ENCODE measurements around the gene MYL7. TPM values are rescaled to one million over a fixed set of nuclear protein-coding genes. Genes with fewer than 3 reads are reported as not detected.

MYL7 gene
- total RNA-seq, 1 donor from 2014 or later, result not detected

DNA sequence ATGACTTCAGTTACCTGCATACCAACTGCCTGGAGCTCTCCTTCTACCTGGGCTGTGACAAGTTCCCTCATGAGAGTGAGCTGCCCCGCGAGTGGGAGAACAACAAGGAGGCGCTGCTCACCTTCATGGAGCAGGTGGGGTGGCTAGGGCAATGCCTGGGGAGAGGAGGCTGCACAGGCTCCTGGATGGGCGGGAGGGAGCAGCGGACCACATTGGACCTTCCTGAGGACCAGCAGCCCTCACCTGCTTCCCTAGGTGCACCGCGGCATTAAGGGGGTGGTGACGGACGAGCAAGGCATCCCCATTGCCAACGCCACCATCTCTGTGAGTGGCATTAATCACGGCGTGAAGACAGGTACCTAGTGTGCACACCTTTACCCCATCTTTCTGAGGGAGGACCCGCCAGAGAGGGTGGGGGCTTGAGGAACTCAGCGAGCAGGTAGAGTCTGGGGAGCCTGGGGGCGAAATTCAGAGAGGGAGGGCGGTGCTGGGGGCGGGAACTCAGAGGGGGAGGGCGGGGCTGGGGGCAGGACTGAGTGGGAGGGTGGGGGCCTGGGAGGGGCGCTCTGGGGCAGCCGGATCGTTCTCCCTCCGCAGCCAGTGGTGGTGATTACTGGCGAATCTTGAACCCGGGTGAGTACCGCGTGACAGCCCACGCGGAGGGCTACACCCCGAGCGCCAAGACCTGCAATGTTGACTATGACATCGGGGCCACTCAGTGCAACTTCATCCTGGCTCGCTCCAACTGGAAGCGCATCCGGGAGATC, 28.0 kb downstream of the MYL7 start:
- intact Hi-C loops (cut with micrococcal nuclease), result no loop called here

- intact Hi-C loops (cut with micrococcal nuclease), result no loop called here
These were observed 28.7 kb downstream of the MYL7 start for GRCh38 chr7:44112231-44112996.

DNA sequence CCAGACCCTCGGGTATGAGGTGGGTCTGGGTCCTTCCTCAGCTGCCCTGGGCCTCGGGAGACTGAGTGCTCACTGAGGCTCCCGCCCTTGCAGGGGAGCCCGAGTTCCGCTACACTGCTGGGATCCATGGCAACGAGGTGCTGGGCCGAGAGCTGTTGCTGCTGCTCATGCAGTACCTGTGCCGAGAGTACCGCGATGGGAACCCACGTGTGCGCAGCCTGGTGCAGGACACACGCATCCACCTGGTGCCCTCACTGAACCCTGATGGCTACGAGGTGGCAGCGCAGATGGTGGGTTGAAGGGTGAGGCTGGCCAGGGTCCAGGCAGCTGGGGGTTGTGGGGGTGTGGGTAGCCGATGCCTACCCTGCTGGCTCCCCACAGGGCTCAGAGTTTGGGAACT, 29.4 kb downstream of the MYL7 start:
- intact Hi-C loops (cut with micrococcal nuclease), result no loop called here

- intact Hi-C loops (cut with micrococcal nuclease), result no loop called here
These were observed 30.2 kb downstream of the MYL7 start for GRCh38 chr7:44110719-44111635.

GRCh38 chr7:44109991-44110390, 31.1 kb downstream of the MYL7 start:
- intact Hi-C loops (cut with micrococcal nuclease), result no loop called here

- intact Hi-C loops (cut with micrococcal nuclease), result no loop called here
These were observed 32.1 kb downstream of the MYL7 start for GRCh38 chr7:44108768-44109750.

GRCh38 chr7:44107961-44108767, 33.0 kb downstream of the MYL7 start:
- intact Hi-C loops (cut with micrococcal nuclease), result no loop called here

- intact Hi-C loops (cut with micrococcal nuclease), result no loop called here
These were observed 33.8 kb downstream of the MYL7 start for GRCh38 chr7:44107116-44107960.

DNA sequence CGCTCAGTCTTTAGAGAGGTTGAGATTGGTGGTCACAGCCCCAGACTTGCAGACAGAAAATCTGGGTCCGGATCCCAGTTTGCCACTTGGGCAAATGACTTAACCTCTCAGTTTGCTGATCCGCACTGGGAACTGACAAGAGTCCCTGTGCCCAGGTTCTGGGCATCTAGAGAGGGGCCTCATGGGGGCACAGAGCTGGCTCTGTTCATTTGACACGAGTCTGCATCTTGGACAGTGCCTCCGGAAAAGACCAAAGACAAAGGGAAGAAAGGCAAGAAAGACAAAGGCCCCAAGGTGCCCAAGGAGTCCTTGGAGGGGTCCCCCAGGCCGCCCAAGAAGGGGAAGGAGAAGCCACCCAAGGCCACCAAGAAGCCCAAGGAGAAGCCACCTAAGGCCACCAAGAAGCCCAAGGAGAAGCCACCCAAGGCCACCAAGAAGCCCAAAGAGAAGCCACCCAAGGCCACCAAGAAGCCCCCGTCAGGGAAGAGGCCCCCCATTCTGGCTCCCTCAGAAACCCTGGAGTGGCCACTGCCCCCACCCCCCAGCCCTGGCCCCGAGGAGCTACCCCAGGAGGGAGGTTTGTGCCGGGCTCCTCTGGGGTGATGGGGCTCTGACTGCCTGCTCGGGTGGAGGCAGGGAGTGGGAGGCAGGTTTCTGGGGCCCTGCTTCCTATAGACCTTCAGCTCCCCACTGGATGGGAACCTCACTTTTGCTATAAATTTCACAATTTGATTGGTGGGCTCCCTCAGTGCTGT, 34.6 kb downstream of the MYL7 start:
- intact Hi-C loops (cut with micrococcal nuclease), result no loop called here

GRCh38 chr7:44105832-44106231, 35.3 kb downstream of the MYL7 start:
- intact Hi-C loops (cut with micrococcal nuclease), result no loop called here

DNA sequence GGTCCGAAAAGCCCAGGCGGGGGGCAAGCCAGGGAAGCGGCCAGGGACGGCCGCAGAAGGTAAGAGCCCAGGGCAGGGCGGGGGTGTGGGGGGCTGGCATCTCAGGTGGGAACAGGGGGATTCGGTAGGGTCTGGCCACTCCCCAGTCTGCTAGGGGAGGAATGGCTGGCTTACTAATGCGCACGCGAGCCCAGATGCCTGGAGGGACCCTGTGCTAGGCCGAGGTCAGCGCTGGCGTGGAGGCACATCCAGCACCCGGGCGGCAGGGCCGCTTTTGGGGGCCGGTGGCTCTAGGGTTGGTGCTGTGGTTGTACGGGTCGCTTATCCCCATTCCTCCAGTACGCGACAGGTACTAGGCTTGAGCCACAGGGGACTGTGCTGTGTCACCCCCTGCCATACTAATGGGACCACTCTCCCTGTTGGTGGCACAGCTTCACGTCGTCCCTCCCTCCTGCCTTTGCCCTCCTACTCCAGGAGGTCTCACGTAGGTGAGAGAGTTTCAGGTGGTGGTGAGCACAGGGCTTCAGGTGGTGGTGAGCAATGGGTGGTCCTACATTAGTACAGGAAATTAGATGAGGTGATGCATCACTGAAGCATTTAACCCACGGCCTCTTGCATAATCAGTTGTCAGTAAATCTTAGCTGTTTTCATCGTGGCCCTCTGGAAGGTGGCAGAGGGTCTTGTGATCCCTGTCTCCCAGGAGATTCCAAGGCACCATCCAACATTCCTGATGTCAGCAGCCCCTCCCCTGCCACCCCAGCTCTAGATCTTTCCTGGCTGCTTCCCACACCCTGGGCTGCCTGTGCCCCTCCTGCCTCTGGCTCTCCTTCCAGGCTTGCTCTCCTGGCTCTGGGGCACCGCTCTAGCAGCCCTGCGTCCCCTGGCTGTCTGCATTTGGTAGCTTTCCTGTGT, 36.0 kb downstream of the MYL7 start:
- intact Hi-C loops (cut with micrococcal nuclease), result no loop called here

DNA sequence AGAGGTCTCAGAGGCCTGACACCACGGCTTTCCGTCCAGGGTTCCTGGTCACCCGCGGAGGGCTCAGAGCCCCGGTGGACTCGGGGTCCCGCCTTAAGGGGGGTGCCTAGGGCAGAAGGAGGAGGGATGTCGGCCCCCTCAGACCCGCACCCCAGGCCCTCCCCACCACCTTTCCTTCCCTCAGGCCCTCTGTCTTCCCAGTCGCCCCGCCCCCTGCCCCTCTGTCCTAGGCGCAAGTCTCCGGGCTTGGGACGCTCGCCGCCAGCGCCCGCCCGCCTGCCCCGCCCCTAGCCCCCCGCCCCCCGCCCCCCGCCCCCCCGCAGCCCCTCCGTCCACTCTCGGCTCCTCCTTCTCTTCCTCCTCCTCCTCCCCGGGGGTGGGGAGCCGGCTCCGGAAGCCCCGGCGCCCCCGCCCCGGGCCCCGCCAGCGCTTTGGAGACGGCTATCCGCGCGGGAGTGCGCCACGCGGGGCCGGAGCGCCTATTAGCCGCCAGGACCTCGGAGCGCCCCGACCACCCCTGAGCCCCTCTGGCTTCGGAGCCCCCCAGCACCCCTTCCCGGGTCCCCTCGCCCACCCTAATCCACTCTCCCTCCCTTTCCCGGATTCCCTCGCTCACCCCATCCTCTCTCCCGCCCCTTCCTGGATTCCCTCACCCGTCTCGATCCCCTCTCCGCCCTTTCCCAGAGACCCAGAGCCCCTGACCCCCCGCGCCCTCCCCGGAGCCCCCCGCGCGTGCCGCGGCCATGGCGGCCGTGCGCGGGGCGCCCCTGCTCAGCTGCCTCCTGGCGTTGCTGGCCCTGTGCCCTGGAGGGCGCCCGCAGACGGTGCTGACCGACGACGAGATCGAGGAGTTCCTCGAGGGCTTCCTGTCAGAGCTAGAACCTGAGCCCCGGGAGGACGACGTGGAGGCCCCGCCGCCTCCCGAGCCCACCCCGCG, 36.9 kb downstream of the MYL7 start, which contains the start of gene AEBP1:
Gene AEBP1, plus strand, starts transcription at position 423 of the 937 bp plus-strand sequence. Its CDS starts 321 bp downstream, at position 744.
- intact Hi-C loops (cut with micrococcal nuclease), result no loop called here

GRCh38 chr7:44103566-44103922, 37.6 kb downstream of the MYL7 start:
- intact Hi-C loops (cut with micrococcal nuclease), result no loop called here

- intact Hi-C loops (cut with micrococcal nuclease), result no loop called here
These were observed 38.1 kb downstream of the MYL7 start for GRCh38 chr7:44102846-44103565.

Data from T-helper 2 cell treated with Interferon-gamma antibody and Interleukin-4, amounts not matched to agents 100 ng/mL and 5 ng/mL, for 36 hours (primary cell).